SK-N-SH (cell line): ENCODE results near the gene SND1.

Experiments
- POLR2AphosphoS5 ChIP-seq: IDR thresholded peaks from 2 replicates; pipeline ENCODE4 v1.6.1; 2012; ENCODE audit warnings: low read depth, low read length
- RXRA ChIP-seq: IDR thresholded peaks from 2 replicates; pipeline ENCODE4 v1.4.0; 2012; ENCODE audit warnings: low read depth, mild to moderate bottlenecking, borderline replicate concordance

GRCh38 chr7:128103498-128104107 lies 451.6 kb downstream of the SND1 start:
- TF ChIP-seq RXRA (no peak), POLR2AphosphoS5 (no peak)
